UCSD-AML1 (cell line): Measurements from ENCODE around the gene HEATR3.
A peak's percentile ranks its signal among the peaks of the same experiment; 100 is the strongest.

Source experiments
- DNase-seq: peaks from one replicate; lab custom pipeline; 2025; ENCODE audit not compliant: unreplicated experiment; lab: John Stamatoyannopoulos, UW

The HEATR3 gene

GRCh38 chr16:50056226-50056625 lies 9.5 kb upstream of the HEATR3 start:
- DNase-seq, result no peak

- DNase-seq, result no peak
Observed at GRCh38 chr16:50058091-50058771, 7.5 kb upstream of the HEATR3 start.

GRCh38 chr16:50059111-50059510 lies 6.7 kb upstream of the HEATR3 start:
- DNase-seq, result no peak

- DNase-seq, result no peak
Observed at GRCh38 chr16:50059669-50060068, 6.1 kb upstream of the HEATR3 start.

- no peak for DNase-seq
Observed at GRCh38 chr16:50061326-50061725, 4.4 kb upstream of the HEATR3 start.

- DNase-seq, result no peak
Observed at GRCh38 chr16:50065241-50065623, 538 bp upstream of the HEATR3 start.

- no peak for DNase-seq
Observed at GRCh38 chr16:50066482-50067289, 916 bp downstream of the HEATR3 start.

- peak; percentile 20 for DNase-seq
Observed at GRCh38 chr16:50067290-50067853, 1.6 kb downstream of the HEATR3 start.

GRCh38 chr16:50068550-50068949 lies 2.8 kb downstream of the HEATR3 start:
- no peak for DNase-seq

- no peak for DNase-seq
Observed at GRCh38 chr16:50069060-50069459, 3.3 kb downstream of the HEATR3 start.

- no peak for DNase-seq
Observed at GRCh38 chr16:50071075-50071671, 5.4 kb downstream of the HEATR3 start.

- no peak for DNase-seq
Observed at GRCh38 chr16:50072730-50073129, 7.0 kb downstream of the HEATR3 start.

- no peak for DNase-seq
Observed at GRCh38 chr16:50079397-50080140, 13.8 kb downstream of the HEATR3 start.

GRCh38 chr16:50081428-50082018 lies 15.8 kb downstream of the HEATR3 start:
- DNase-seq, result no peak

- DNase-seq, result no peak
Observed at GRCh38 chr16:50083996-50084395, 18.2 kb downstream of the HEATR3 start.

- no peak for DNase-seq
Observed at GRCh38 chr16:50086176-50086575, 20.4 kb downstream of the HEATR3 start.

- no peak for DNase-seq
Observed at GRCh38 chr16:50088302-50088701, 22.5 kb downstream of the HEATR3 start.

GRCh38 chr16:50092891-50093290 lies 27.1 kb downstream of the HEATR3 start:
- no peak for DNase-seq

- DNase-seq, result peak; percentile 37
Observed at GRCh38 chr16:50093607-50094539, 28.1 kb downstream of the HEATR3 start.

- DNase-seq, result no peak
Observed at GRCh38 chr16:50096791-50097190, 31.0 kb downstream of the HEATR3 start.
